Measurements from ENCODE around the gene FAAP24.
A peak's percentile ranks its signal among the peaks of the same experiment; 100 is the strongest.
"Not testable (repeated sequence)": the region's sequence is repeated elsewhere in the genome, so short reads cannot be mapped to it uniquely, and the experiment has no call there.

The FAAP24 gene

GRCh38 chr19:32945260-32945659 lies 26.8 kb upstream of the FAAP24 start:
- no peak for TF ChIP-seq CTCF (conservative IDR thresholded peaks at IDR 0.05; ENCODE audit: low read length)
- no peak for DNase-seq (ENCODE audit: low read depth)
- H3K4me3 ChIP-seq (ENCODE audit: low read length), result no peak overlapping the region

- TF ChIP-seq CTCF (conservative IDR thresholded peaks at IDR 0.05; ENCODE audit: low read length), result no peak
- no peak for DNase-seq (ENCODE audit: low read depth)
- H3K4me3 ChIP-seq (ENCODE audit: low read length), result no peak overlapping the region
Observed at GRCh38 chr19:32966750-32967149, 5.3 kb upstream of the FAAP24 start.

GRCh38 chr19:32969549-32969948 lies 2.5 kb upstream of the FAAP24 start:
- DNase-seq (ENCODE audit: low read depth), result no peak
- no peak for TF ChIP-seq CTCF (conservative IDR thresholded peaks at IDR 0.05; ENCODE audit: low read length)
- no peak overlapping the region for H3K4me3 ChIP-seq (ENCODE audit: low read length)

- peak overlapping the region; percentile 81 for H3K4me3 ChIP-seq (ENCODE audit: low read length)
- DNase-seq (ENCODE audit: low read depth), result peak; percentile 3
- no peak for TF ChIP-seq CTCF (conservative IDR thresholded peaks at IDR 0.05; ENCODE audit: low read length)
Observed at GRCh38 chr19:32971012-32971595, 938 bp upstream of the FAAP24 start.

- TF ChIP-seq CTCF (conservative IDR thresholded peaks at IDR 0.05; ENCODE audit: low read length), result peak; percentile 88
- DNase-seq (ENCODE audit: low read depth), result peak; percentile 55
- no peak overlapping the region for H3K4me3 ChIP-seq (ENCODE audit: low read length)
Observed at GRCh38 chr19:32976223-32976805, 4.3 kb downstream of the FAAP24 start.

GRCh38 chr19:32977280-32977679 lies 5.2 kb downstream of the FAAP24 start:
- no peak for TF ChIP-seq CTCF (conservative IDR thresholded peaks at IDR 0.05; ENCODE audit: low read length)
- no peak for DNase-seq (ENCODE audit: low read depth)
- no peak overlapping the region for H3K4me3 ChIP-seq (ENCODE audit: low read length)

- not testable (repeated sequence) for DNase-seq (ENCODE audit: low read depth)
Observed at GRCh38 chr19:32977813-32978212, 5.8 kb downstream of the FAAP24 start.

GRCh38 chr19:32979807-32980206 lies 7.8 kb downstream of the FAAP24 start:
- H3K4me3 ChIP-seq (ENCODE audit: low read length); DNase-seq (ENCODE audit: low read depth): not testable (repeated sequence)

More at GRCh38 chr19:32977813-32978212, 5.8 kb downstream of the FAAP24 start:
- H3K4me3 ChIP-seq (ENCODE audit: low read length), result not testable (repeated sequence)

GRCh38 chr19:32982488-32982887 lies 10.4 kb downstream of the FAAP24 start:
- DNase-seq (ENCODE audit: low read depth); H3K4me3 ChIP-seq (ENCODE audit: low read length): not testable (repeated sequence)

GRCh38 chr19:32988254-32988653 lies 16.2 kb downstream of the FAAP24 start:
- not testable (repeated sequence) for DNase-seq (ENCODE audit: low read depth); H3K4me3 ChIP-seq (ENCODE audit: low read length)
